OCI-M1 (cell line): ENCODE data around the gene CYP26B1.
"Not testable (repeated sequence)": the region's sequence is repeated elsewhere in the genome, so short reads cannot be mapped to it uniquely, and the experiment has no call there.

Experiments used
- DNase-seq: peaks from one replicate; lab custom pipeline; 2025; lab: John Stamatoyannopoulos, UW

Gene CYP26B1

DNA sequence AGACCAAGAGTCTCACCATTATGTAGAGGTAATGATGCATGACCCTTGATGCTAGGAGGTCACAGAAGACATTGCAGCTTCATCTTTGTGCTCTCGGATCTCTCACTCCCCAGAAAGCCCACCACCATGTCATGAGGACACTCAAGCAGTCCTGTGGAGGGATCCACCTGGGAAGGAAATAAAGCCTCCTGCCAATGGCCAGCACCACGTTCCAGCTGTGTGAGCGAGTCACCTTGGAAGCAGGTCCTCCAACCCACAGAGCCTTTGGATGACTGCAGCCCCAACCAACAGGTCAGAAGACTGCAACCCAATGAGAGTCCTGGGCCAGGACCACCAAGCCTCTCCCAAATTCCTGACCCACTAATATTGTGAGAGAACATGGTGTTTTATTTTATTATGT lies 38.4 kb downstream of the CYP26B1 start:
- DNase-seq, result no peak

DNA sequence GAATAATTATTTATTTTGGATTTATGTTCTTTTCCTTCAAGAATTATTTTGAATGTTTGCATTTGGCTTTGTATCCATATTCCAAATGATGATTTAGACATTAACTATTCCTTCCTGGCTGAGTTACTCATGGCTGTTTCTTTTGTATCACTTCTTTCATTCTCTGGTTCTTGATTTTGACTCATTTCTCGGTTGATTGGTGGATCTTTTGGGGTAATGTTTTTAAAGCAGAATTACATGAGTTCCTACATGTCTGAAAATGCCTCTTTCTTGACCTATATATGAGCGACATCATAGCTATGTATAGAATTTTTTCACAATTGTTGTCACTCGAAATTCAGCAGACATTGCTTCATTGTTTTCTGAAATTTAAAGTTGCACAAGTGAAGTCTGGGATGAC lies 39.5 kb downstream of the CYP26B1 start:
- no peak for DNase-seq

DNA sequence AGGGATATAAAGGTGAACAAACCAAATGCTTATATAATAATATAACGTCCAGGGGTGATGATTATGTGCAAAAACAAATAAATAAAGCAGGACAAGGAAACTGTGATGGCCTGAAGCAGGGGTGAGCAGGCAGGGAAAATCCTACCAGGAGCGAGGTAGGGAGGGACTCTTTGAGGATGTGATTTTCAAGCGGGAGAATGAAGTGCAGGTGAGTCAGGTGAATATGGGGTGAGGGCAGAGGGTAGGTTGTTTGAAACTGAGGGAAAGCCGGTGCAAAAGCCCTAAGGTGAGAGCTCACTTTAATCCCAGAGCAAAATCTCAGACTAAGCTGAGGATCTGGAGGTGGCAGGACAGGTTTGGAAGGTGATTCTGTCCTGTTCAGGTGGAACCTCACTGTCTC lies 40.7 kb downstream of the CYP26B1 start:
- DNase-seq, result no peak

DNA sequence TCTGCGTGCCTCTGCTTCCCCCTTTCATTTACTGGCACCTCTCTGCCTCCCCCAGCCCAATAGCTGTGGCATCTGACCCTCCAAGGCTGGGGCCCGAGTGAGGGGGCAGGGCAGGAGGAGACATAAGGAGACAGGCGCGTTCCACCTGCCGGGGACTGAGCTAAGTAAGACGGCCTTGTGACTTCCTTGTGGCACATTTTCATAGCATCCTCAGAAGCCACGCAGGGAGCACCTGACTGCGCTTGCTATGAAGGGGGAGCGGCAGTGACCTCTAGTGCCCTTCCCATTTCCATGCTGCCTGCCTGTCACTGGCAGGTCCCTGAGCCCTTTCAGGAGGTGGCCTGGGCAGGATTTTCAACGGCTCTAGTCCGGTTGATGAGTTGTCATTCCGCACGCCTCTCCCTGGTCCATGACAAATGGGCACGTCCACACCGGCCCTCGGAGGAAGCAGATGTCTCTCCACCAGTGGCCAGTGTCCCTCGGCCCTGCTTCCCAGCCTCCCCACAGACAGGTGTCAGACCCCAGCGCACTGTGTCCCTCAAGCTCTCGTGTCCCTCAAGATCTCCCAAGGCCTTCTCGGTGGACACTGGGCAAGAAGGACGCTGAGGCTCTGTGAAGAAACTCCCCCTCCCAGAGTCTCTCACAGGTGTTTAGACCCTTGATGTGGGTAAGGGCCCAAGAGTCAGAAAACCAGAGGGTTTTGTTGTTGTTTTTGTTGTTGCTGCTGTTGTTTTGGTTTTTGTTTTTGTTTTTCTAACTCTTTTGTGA lies 42.7 kb downstream of the CYP26B1 start:
- no peak for DNase-seq

DNA sequence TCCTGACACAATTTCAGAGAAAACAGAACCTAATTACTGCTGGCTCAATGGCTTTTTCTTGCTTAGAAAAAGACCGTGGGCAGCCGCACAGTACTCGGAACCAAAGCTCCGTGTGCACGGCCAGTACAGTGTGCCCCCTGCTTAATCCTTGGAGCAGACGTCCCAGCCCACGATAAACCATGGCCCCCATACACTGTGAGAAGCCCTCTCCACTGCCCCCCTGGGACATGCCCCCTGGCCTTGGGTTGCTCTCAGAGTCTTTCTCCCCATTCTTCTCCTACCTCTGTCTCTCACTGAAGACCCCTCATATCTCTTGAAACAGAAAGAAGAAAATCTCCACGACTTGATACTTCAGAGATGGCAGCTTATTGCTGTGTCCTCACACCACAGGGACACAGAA lies 44.0 kb downstream of the CYP26B1 start:
- DNase-seq, result no peak

DNA sequence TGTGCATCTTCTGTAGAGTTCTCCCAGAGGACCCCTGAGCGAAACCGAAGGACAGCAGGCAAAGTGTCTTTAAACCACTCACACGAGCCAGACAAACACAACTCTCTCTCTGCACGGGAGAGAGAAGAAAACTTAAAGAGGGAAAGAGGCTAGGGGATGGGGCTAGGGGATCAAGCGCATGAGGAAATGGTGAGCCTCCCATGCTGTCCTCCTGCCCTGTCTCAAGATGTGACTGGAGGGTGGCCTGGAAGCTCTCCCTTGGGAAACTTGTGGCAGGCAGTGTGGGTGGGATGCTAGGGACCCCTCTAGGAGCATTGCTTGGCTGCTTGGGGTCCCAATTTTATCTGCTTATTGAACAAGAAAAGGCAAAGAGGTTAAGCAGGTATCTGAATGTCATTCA lies 44.5 kb downstream of the CYP26B1 start:
- DNase-seq, result no peak

DNA sequence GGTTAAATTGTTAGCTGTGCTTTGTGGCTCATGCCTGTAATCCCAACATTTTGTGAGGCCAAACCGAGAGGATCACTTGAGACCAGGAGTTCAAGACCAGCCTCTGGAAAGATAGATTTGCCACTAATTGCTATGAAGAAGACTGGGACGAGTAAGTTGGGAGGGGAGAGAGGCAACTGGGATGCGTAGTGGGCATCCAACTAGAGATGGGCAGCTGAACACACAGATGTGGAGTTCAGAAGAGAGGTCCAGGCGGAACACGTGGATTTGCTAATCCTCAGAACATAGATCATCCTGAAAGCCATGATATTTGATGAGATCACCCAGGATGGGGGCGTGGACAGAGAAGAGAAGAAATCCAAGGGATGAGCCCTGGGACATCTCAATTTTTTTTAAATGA lies 48.7 kb downstream of the CYP26B1 start:
- no peak for DNase-seq

DNA sequence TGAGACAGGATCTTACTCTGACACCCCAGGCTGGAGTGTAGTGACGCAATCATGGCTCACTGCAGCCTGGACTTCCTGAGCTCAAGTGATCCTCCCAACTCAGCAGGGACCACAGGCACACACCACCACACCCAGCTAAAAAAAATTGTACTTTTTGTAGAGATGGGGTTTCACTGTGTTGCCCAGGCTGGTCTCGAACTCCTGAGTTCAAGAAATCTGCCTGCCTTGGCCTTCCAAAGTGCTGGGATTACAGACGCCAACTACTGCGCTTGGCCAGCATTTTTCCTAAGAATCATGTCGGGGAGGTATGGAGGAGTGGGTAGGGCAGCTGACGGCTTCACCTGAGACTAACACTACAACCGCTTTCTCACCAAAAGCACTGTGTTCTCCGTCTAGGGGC lies 50.4 kb downstream of the CYP26B1 start:
- no peak for DNase-seq

DNA sequence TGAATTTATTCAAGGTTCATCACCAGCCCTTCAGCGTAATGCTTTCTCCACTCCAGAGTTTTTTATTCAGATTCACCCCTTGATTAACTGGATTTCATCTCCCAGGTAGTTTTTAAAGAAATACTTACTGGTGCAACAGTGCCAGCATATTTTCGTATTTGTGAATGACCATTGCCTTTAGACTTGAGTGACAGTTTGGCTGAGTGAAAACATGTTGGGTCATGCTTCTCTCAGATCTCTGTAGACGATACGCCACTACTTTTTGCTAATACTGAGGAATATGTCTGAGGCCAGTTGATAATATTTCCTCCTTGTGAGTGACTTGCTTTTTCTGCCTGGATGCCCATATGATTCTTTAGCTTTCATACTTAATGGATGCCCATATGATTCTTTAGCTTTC lies 51.5 kb downstream of the CYP26B1 start:
- no peak for DNase-seq

DNA sequence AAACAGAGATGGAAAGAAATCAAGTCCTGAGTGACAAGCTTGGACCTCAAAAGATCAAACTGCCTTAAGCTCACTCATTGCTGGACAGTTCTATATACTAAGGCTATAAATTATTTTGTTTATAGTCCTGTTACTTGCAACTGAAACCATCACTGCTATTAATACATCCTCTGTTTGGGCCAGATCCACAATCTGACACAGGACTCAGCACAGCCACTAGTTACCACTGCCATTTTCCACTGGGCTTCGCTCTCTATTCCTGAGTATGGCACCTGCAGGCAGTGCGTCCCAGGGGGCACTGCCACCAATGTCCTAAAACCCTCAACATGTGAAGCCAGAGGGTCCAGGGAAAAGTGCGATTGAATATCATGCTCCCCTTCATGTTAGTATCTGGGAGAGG lies 52.3 kb downstream of the CYP26B1 start:
- no peak for DNase-seq

DNA sequence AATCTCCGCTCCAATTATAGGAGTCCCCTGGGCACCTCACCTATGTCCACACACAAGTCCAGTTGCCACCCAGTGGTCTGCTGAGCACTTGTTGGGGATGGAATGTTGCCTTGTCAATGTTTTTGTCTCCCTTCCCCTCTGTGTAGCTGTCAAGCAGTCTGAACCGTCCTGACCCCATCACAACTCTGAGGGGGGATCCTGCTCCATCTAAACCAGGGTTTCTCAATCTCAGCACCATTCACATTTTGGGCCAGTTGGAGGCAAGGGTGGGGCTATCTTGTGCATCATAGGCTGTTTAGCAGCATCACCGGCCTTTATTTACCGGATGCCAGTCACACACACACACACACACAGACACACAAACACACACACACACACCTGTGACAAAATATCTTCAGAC lies 53.0 kb downstream of the CYP26B1 start:
- no peak for DNase-seq

DNA sequence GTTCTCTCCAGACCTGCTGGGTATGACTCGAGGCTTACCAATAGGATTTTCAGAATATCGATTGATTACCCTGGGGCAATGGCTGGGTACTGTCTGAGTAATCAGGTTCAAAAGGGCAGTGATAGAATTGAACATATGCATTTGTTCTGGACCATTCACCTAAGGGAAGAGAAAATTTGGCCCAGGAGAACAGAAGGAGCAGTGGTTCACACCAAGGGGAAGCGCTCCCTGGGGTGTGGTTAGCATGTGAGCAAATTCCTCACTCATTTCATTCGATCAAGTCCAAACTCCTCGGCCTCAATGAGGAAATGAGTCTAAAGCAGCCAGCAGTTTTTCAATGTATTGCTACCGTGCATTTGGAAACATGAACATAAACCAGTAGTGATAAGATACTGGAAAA lies 55.6 kb downstream of the CYP26B1 start:
- DNase-seq, result no peak

DNA sequence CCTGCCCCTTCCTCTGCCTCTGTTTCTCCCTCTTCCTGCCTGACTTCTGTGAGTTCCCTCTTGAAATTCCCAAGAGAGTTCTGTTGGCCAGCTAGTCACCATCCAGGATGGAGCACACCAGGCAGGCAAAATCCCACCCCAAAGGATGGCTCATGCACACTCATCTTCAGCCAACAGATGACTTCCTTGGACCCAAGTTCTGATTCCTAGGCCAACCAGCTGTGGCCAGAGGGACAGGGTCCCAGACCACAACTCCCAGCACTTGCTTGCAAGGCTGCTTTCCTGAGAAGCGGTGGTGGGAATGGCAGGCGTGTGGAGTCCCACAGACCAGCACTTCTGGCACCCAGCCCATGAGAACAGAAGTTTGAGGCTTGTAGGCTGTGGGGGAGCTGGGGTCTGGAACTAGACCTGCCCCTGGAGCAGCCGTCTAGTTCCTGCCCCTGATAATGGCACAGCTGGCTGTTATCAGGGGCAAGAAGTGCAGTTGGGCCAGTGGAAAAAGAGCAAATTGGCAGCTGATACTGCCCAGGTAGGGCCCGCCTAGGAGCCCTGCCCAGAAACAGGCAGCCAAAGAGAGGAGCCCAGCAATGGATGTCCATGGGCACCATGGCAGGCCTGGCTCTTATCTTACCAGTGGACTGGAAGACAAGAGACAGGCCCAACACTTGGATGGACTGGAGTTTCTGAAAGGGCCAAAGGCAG lies 56.7 kb downstream of the CYP26B1 start:
- DNase-seq, result no peak

DNA sequence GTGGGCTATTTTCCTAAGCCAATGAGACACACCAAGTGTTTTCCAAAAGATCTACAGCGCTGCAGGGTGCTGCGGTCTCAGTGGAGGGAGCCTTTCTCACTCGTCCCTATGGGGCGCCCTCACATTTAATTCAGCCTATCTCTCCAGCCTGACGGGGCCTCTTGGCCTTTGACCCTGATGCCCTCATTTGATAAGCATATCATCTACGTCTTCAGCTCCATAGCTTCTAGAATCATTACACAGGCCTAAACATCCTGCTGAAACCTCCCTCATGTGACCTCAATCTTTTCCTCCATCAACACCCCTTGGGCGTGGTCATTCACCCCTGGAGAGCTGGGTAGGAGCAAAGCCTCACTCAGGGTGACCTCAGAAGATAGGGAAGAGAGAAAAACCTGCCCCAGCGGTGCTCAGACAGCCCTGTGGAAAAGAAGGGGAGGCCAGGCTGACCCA lies 57.4 kb downstream of the CYP26B1 start:
- no peak for DNase-seq

DNA sequence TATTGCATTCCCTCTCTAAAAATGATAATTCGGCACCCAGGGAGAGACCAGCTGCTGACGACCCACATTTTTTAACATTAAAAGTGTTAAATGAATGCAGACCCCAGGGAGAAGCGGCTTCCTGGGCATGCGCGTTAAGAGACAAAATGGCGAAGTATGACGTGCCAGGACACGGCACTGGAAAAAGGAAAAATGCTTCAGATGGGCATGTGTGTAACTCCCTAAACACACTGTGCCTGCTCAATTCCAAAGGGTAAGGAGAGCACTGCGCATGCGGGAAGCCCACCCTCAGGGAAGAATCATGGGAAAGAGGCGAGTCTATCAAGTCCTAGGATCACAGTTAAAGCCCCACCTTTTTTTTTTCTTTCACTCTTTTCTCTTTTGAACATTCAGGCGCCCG lies 58.1 kb downstream of the CYP26B1 start:
- DNase-seq, result no peak

DNA sequence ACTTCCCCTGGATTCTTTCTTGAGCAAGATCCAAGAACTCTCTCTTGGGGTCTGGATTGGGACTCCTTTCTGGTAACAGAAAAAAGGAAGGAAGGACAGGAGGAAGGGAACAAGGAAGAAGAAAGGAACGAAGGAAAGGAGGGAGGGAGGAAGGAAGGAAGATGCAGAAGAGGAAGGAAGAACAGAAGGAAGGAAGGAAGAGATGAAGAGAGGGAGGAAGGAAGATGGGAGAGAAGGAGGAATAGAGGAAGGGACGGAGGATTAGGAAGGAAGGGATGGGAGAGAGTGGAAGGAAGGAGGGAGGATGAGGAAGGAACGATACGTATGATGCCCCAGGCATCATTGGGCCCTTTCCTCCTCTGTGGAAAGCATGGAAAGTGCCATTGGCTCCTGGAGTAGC lies 58.6 kb downstream of the CYP26B1 start:
- no peak for DNase-seq

DNA sequence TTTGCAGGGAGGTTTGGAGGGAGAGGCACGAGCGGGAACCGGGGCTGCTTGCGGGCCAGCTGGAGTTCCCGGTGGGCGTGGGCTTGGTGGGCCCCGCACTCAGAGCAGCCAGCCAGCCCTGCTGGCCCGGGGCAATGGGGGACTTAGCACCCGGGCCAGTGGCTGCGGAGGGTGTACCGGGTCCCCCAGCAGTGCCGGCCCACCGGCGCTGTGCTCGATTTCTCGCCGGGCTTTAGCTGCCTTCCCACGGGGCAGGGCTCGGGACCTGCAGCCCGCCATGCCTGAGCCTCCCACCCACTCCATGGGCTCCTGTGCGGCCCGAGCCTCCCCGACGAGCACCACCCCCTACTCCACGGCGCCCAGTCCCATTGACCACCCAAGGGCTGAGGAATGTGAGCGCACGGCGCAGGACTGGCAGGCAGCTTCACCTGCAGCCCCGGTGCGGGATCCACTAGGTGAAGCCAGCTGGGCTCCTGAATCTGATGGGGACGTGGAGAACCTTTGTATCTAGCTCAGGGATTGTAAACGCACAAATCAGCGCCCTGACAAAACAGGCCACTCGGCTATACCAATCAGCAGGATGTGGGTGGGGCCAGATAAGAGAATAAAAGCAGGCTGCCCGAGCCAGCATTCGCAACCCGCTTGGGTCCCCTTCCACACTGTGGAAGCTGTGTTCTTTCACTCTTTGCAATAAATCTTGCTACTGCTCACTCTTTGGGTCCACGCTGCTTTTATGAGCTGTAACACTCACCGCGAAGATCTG lies 60.6 kb downstream of the CYP26B1 start:
- DNase-seq, result not testable (repeated sequence)

DNA sequence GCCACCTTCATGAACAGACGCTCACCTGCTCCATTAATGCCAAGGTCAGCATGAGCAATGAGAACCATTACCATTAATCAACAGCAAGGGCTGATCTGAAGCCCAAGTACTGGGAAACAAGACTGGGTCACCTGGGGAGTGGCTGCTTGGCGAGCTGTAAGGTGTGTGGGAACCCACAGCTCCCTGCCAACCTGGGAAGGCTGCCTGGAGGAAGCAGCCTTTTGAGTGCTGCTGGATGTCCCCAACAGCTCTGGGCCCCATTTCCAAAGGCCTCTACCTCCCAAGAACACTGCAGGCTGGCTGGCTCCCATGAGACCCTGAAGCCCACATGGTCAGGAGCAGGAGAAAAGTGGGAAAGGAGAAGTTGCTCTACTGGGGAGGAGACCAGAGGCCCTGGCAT lies 62.1 kb downstream of the CYP26B1 start:
- DNase-seq, result no peak

DNA sequence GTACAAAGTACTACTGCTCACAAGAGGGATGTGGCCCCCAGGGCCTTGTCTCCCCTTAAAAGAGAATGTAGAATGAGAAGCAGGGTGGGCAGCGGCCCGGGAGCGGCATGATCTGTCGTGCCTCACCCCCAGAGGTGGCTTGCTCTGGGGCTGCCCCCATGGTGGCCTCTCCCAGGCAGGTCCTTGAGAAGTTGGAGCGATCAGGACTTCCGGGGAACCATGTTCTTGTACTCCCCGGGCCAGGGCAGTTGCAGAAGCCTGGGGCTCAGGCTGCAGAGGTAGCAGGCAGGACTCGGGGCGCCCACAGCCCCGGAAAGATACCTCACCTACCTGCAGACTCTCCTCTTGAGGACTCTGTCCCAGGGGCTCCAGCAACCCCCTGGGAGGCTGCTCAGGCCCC lies 62.6 kb downstream of the CYP26B1 start:
- no peak for DNase-seq

DNA sequence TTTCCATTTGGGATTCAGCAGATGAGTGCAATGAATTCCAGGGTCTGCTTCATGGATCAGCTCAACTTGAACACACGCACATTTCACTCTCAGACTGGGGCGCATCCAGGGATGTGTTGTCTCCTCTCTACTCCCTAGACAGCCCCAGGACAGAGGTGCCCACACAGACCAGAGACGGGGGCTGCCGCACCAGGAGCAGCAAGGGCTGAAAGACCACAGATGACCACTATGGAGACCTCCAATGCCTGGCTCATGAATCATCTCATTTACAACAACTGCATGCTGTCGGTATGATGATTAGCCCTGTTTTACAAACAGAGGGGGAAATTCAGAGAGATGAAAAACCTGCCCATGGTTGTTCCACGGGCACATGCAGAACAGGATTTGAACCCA lies 63.1 kb downstream of the CYP26B1 start:
- DNase-seq, result no peak

DNA sequence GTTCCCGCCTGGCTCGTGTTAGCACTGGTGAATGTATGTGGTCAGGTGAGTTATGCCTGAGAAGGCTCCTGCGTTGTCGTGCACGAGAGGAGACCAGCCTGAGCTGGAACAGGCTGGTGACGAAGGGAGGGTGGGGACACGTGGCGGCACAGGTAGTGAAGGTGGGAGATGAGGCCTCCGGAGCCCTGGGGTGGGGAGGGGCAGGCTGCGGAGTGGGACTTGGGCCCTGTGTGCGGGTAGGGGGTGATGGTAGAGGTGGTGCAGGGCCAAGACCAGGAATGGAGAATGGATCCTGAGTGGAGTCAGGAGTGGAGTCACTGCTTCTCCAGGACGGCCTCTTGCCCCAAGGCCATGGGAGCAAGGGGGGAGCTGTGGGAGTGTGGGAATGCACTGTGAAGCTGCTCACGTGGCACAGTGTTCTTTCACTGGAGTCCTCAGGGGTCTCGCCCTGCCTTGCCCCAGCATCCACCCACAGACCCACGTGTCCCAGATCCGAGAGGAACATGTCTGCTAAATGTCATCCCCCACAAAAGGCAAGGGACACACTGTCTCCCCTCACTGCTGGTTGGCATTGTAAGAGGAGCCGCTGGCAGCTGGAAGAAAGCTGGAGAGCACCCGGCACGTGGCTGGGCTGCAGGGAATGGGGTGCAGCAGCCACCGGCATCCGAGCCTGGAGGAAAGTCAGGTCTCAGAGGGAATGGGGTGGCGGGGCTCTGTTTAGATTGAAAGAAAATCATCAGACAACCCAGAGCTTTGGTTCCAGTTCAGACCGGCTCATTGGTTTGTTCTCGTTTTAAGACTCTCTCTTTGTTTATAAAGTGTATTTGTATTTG lies 63.7 kb downstream of the CYP26B1 start:
- DNase-seq, result no peak

DNA sequence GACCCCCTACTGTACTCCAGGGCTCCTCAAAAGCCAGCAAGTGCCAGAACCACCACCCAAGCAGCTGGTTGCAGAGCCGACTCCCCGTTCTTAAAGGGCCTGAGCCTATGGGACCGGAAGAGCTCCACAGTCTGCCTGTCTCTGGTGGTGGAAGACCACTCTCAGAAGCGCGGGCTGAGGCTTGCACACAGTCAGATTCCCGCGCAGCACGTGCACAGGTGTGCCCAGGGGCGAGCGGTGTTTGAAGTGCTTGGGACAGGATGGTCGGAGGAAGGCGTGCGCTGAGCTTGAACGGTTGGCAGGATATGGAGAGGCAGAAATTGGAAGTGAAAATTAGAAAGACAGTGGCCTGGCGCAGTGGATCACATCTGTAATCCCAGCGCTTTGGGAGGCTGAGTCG lies 64.8 kb downstream of the CYP26B1 start:
- DNase-seq, result no peak
